ENCODE measurements around the gene STT3B. TPM values are rescaled to one million over a fixed set of nuclear protein-coding genes. Genes with fewer than 3 reads are reported as not detected.

Gene STT3B
- total RNA-seq, 2 experiments from 2014 or later, result 113 to 115 TPM

- no peak for DNase-seq
- Mint-ChIP-seq H3K4me1 (peaks cover 65% of the 10 kb centered on the region), H3K27me3 (no peaks in the 10 kb centered on the region), H3K36me3 (peaks cover 45% of the 10 kb centered on the region), H3K9me3 (peaks cover 21% of the 10 kb centered on the region), H3K4me3 (no peak overlapping the region), H3K27ac (no peak overlapping the region)
Measured at GRCh38 chr3:31553258-31553657, 20.5 kb downstream of the STT3B start.

GRCh38 chr3:31555204-31555603 lies 22.5 kb downstream of the STT3B start:
- H3K4me1 Mint-ChIP-seq, result peaks cover 76% of the 10 kb centered on the region
- peaks cover 38% of the 10 kb centered on the region for H3K9me3 Mint-ChIP-seq
- no peaks in the 10 kb centered on the region for H3K27me3 Mint-ChIP-seq
- DNase-seq, result no peak
- H3K27ac Mint-ChIP-seq, result no peak overlapping the region
- H3K4me3 Mint-ChIP-seq, result no peak overlapping the region
- peaks cover 60% of the 10 kb centered on the region for H3K36me3 Mint-ChIP-seq

- Mint-ChIP-seq H3K27me3 (no peaks in the 10 kb centered on the region), H3K9me3 (peaks cover 41% of the 10 kb centered on the region), H3K27ac (peak overlapping the region; percentile 79), H3K36me3 (peaks cover 60% of the 10 kb centered on the region), H3K4me1 (peaks cover 76% of the 10 kb centered on the region), H3K4me3 (peak overlapping the region; percentile 38)
- DNase-seq, result no peak
Measured at GRCh38 chr3:31559872-31560534, 27.3 kb downstream of the STT3B start.

DNA sequence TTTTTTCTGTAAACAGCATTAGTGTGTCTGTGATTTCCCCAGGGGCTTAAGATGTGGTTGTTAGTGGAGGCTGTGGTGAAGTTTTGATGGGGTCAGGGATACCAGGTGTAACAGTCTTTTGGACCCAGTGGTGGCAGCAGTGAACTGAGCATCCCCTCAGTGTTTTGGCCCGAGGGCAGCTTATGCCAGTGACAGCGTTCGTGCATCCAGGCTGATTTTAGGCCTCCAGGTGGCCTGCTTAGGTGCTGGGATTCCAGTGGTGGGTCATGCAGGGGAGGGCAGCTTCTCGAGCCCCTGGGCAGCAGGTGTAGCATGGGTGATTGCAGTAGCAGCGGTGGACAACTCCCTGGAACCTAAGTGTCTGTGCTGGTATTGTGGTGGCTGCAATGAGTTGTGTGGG lies 29.2 kb downstream of the STT3B start:
- H3K27me3 Mint-ChIP-seq, result no peaks in the 10 kb centered on the region
- no peak overlapping the region for H3K4me3 Mint-ChIP-seq
- peaks cover 76% of the 10 kb centered on the region for H3K4me1 Mint-ChIP-seq
- DNase-seq, result no peak
- peaks cover 35% of the 10 kb centered on the region for H3K9me3 Mint-ChIP-seq
- H3K36me3 Mint-ChIP-seq, result peaks cover 48% of the 10 kb centered on the region
- no peak overlapping the region for H3K27ac Mint-ChIP-seq

GRCh38 chr3:31562525-31562924 lies 29.8 kb downstream of the STT3B start:
- peaks cover 76% of the 10 kb centered on the region for H3K4me1 Mint-ChIP-seq
- H3K27ac Mint-ChIP-seq, result peak overlapping the region; percentile 9
- H3K9me3 Mint-ChIP-seq, result peaks cover 31% of the 10 kb centered on the region
- no peaks in the 10 kb centered on the region for H3K27me3 Mint-ChIP-seq
- peak overlapping the region; percentile 47 for H3K4me3 Mint-ChIP-seq
- DNase-seq, result peak; percentile 9
- H3K36me3 Mint-ChIP-seq, result peaks cover 44% of the 10 kb centered on the region

DNA sequence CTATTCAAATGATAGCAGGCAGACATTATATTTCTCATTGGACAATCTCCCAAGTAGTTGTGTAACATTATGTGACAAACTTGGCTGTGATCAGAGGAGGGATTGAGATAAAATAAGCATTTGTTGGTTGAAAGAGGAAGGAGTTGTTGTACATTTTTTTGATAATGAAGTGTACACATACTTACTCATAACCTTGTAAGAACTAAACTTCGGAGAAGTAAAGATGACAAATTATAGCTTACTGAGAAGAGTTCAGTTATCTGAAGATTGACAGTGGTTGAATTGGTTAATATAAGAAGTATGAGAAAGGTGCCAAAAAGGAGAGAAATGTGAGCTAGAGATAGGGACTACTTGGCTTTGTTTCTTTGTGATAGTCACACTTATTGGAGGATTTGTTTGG lies 32.6 kb downstream of the STT3B start:
- Mint-ChIP-seq H3K4me1 (peaks cover 71% of the 10 kb centered on the region), H3K27me3 (no peaks in the 10 kb centered on the region), H3K9me3 (peaks cover 9% of the 10 kb centered on the region), H3K4me3 (no peak overlapping the region), H3K27ac (no peak overlapping the region), H3K36me3 (peaks cover 26% of the 10 kb centered on the region)
- DNase-seq, result no peak

DNA sequence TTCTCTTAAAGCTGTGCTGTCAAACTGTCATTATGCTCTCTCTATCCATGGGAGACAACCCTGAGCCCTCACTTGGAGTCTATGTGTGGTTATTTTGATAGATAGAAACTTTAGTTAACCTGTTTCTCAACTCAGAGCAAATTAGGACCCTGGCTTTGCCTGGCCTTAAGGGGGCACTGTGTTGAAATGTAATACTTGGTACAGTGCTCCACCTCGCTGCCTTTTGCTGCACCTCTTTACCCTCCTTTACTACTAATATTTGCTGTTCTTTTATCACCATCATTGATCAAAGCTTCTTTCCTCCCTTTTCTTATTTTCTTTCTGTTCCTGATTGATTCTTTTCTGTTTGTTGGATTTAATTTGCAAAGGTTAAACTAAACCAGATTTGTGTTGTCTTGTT lies 34.3 kb downstream of the STT3B start:
- Mint-ChIP-seq H3K27me3 (no peaks in the 10 kb centered on the region), H3K9me3 (peaks cover 2% of the 10 kb centered on the region), H3K4me1 (peaks cover 70% of the 10 kb centered on the region), H3K4me3 (no peak overlapping the region), H3K36me3 (peaks cover 24% of the 10 kb centered on the region), H3K27ac (no peak overlapping the region)
- no peak for DNase-seq

DNA sequence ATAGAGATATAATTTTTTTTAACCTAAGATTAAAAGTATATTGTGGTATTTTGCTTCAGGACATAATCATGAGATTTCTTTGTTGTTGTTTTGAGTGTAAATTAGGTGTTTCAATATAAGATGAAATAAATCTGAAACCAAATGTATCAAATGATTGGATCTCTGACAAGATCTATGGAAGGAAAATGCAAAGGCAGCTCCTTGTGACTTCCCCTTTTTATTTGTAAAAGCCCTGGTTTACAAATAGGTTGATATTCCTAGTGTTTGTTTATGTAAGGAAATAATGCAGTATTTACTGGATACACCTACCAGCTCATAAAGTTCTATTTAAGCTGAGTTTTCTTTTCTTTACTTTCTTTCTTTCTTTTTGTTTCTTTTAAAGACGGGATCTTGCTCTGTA lies 35.9 kb downstream of the STT3B start:
- H3K4me3 Mint-ChIP-seq, result no peak overlapping the region
- no peak overlapping the region for H3K27ac Mint-ChIP-seq
- H3K36me3 Mint-ChIP-seq, result peaks cover 17% of the 10 kb centered on the region
- DNase-seq, result no peak
- H3K4me1 Mint-ChIP-seq, result peaks cover 56% of the 10 kb centered on the region
- no peaks in the 10 kb centered on the region for H3K9me3 Mint-ChIP-seq
- no peaks in the 10 kb centered on the region for H3K27me3 Mint-ChIP-seq

DNA sequence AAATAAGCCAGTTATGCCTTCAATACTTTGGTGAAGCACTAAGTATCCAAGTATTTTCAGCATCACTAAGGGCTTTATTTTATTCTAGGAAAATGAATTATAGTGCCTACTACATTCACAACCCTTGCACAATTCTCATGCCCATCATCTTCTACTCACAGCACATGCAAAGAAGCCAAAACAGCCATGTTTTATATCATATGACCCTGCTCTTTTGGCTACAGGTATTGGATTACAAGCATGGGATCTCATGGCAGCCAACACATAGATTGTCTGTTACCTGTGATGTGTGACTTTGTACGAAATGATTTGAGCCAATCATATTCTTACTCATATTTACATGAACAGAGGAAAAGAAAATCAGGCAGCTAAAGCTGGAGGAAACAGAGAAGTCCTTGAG lies 38.6 kb downstream of the STT3B start:
- no peaks in the 10 kb centered on the region for H3K27me3 Mint-ChIP-seq
- no peak overlapping the region for H3K4me3 Mint-ChIP-seq
- no peak for DNase-seq
- H3K27ac Mint-ChIP-seq, result no peak overlapping the region
- H3K9me3 Mint-ChIP-seq, result no peaks in the 10 kb centered on the region
- H3K4me1 Mint-ChIP-seq, result peaks cover 40% of the 10 kb centered on the region
- H3K36me3 Mint-ChIP-seq, result peaks cover 15% of the 10 kb centered on the region

GRCh38 chr3:31572236-31573004 lies 39.7 kb downstream of the STT3B start:
- H3K27ac Mint-ChIP-seq, result no peak overlapping the region
- no peak overlapping the region for H3K4me3 Mint-ChIP-seq
- peaks cover 17% of the 10 kb centered on the region for H3K36me3 Mint-ChIP-seq
- DNase-seq, result no peak
- peaks cover 40% of the 10 kb centered on the region for H3K4me1 Mint-ChIP-seq
- H3K9me3 Mint-ChIP-seq, result no peaks in the 10 kb centered on the region
- no peaks in the 10 kb centered on the region for H3K27me3 Mint-ChIP-seq

DNA sequence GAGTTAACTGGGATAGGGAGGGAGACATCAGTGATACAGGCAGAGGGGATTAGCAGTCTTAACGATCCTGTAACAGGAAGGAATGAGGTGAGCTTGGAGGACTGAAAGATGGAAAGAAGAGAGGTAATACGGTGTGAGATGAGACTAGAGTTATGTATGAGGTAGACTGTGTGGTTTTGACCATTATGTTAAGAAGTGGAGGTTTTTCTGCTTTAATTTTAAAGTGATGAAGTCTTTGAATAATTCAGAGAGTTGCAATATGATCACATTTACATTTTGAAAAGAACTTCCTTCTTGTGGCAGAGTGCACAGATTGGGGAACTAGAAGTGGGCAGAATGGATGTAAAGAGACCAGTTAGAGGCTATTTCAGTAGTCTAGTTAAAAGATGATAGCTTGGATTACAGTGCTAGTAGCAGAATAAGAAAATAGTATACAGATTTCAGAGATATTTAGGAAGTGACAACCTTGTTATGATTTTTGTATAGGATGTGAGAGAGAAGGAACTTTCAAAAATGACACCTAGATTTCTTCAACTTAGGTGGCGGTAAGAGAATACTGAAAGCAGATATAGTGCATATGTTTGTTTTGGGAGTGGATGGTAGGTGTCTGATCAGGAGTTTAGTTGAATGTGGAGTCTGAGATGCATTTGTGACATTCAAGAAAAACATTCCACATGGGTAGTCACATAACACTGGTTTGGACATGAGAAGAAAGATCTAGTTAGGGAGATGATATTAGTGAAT lies 40.5 kb downstream of the STT3B start:
- Mint-ChIP-seq H3K4me1 (peaks cover 42% of the 10 kb centered on the region), H3K27me3 (no peaks in the 10 kb centered on the region), H3K4me3 (no peak overlapping the region), H3K36me3 (peaks cover 21% of the 10 kb centered on the region), H3K27ac (no peak overlapping the region), H3K9me3 (no peaks in the 10 kb centered on the region)
- DNase-seq, result no peak

DNA sequence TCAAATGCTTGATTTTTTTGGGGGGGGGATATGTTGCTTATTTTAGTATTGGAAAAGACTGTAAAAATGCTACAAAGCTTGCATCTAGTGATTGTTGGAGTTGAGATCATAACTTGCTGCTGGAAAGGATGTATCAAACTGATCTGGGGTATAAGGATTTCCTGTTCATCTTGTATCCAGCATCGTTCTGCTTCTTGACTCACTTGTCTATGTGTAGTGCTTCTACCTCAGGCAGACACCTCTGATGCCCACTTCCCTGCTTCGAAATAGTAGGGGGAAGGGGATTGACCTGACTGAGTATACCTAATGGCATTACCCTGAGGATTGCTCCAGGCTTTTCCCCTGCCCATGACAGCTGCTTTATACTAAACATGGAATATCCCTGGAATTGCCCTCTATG lies 42.7 kb downstream of the STT3B start:
- Mint-ChIP-seq H3K36me3 (peaks cover 23% of the 10 kb centered on the region), H3K27ac (peak overlapping the region; percentile 0), H3K4me3 (no peak overlapping the region), H3K4me1 (peaks cover 41% of the 10 kb centered on the region), H3K27me3 (no peaks in the 10 kb centered on the region), H3K9me3 (no peaks in the 10 kb centered on the region)
- no peak for DNase-seq

DNA sequence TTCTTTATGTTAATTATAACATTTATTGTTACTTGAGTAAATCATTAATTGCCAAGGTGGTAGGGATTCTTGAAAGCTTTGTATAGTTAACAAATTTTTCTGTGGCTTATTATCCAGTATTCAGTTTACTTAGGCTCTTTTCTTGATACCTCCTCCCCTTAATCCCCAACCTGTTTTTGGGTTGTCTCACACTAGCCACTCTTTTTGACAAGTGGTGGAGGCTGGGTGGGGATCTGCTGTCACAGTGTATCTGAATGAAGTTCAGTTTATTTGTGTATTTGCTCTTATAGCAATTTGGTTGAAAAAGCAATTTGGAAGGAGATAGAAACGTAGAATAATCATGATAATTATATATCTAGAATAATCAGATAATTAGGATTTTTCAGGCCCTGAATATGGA lies 43.8 kb downstream of the STT3B start:
- Mint-ChIP-seq H3K9me3 (no peaks in the 10 kb centered on the region), H3K4me3 (no peak overlapping the region), H3K27ac (no peak overlapping the region), H3K36me3 (peaks cover 23% of the 10 kb centered on the region), H3K4me1 (peaks cover 34% of the 10 kb centered on the region), H3K27me3 (no peaks in the 10 kb centered on the region)
- DNase-seq, result no peak

- H3K27ac Mint-ChIP-seq, result no peak overlapping the region
- H3K27me3 Mint-ChIP-seq, result no peaks in the 10 kb centered on the region
- H3K9me3 Mint-ChIP-seq, result peaks cover 3% of the 10 kb centered on the region
- no peak for DNase-seq
- peaks cover 38% of the 10 kb centered on the region for H3K4me1 Mint-ChIP-seq
- no peak overlapping the region for H3K4me3 Mint-ChIP-seq
- H3K36me3 Mint-ChIP-seq, result peaks cover 29% of the 10 kb centered on the region
Measured at GRCh38 chr3:31577232-31577631, 44.5 kb downstream of the STT3B start.

GRCh38 chr3:31579828-31580227 lies 47.1 kb downstream of the STT3B start:
- H3K36me3 Mint-ChIP-seq, result peaks cover 50% of the 10 kb centered on the region
- DNase-seq, result no peak
- peaks cover 58% of the 10 kb centered on the region for H3K4me1 Mint-ChIP-seq

More at GRCh38 chr3:31579828-31580227, 47.1 kb downstream of the STT3B start:
- no peak overlapping the region for H3K4me3 Mint-ChIP-seq
- no peaks in the 10 kb centered on the region for H3K27me3 Mint-ChIP-seq
- H3K9me3 Mint-ChIP-seq, result peaks cover 18% of the 10 kb centered on the region
- no peak overlapping the region for H3K27ac Mint-ChIP-seq
